ENCODE results near the gene ADAMTSL1. TPM values are rescaled to one million over a fixed set of nuclear protein-coding genes. Genes with fewer than 3 reads are reported as not detected.

ADAMTSL1 gene
- total RNA-seq, 3 donors from 2014 or later = 3.6 to 7.5 (median 4.2) TPM

DNA sequence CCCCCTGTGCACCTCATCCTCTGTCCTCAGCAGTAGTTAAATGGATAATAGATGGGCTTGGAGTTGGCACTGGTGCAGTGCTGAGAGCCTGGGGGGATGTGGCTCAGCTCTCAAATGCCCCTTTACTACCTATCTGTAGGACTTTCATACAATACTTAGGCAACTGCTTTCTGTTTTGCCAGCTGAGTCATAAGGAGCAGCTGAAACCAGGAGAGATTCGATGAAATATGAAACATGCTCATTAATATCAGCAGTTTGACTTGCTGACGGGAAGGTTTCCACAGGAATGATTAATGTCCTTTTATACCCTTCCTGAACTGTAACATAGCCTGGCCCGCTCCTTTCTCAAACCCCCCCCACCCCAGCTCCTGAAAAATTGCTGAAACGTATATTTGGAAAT, 416.4 kb downstream of the ADAMTSL1 start:
- TF ChIP-seq POLR2AphosphoS5 (IDR thresholded peaks at IDR 0.05) (no peak), POLR2A (IDR thresholded peaks at IDR 0.05) (no peak)
- H3K9me3 ChIP-seq = peaks cover 4 to 9% of the 10 kb centered on the region in 2 donors
- DNase-seq (ENCODE audit: low spot score in 2 of 2) = no peak
- H3K36me3 ChIP-seq = no peaks in the 10 kb centered on the region
- no peak overlapping the region for H3K27ac ChIP-seq
- intact Hi-C loops (cut with DNase I; ENCODE audit: low total_unique reads) = no loop called here
- no peaks in the 10 kb centered on the region for H3K4me1 ChIP-seq
- H3K4me3 ChIP-seq = no peak overlapping the region
- no peaks in the 10 kb centered on the region for H3K27me3 ChIP-seq

- Histone ChIP-seq H3K27me3 (no peaks in the 10 kb centered on the region), H3K27ac (no peak overlapping the region), H3K36me3 (no peaks in the 10 kb centered on the region), H3K9me3 (peaks cover 20 to 26% of the 10 kb centered on the region in 2 donors), H3K4me3 (no peak overlapping the region), H3K4me1 (no peaks in the 10 kb centered on the region)
- TF ChIP-seq, protein P1, sequence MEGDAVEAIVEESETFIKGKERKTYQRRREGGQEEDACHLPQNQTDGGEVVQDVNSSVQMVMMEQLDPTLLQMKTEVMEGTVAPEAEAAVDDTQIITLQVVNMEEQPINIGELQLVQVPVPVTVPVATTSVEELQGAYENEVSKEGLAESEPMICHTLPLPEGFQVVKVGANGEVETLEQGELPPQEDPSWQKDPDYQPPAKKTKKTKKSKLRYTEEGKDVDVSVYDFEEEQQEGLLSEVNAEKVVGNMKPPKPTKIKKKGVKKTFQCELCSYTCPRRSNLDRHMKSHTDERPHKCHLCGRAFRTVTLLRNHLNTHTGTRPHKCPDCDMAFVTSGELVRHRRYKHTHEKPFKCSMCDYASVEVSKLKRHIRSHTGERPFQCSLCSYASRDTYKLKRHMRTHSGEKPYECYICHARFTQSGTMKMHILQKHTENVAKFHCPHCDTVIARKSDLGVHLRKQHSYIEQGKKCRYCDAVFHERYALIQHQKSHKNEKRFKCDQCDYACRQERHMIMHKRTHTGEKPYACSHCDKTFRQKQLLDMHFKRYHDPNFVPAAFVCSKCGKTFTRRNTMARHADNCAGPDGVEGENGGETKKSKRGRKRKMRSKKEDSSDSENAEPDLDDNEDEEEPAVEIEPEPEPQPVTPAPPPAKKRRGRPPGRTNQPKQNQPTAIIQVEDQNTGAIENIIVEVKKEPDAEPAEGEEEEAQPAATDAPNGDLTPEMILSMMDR (IDR thresholded peaks at IDR 0.05) = no peak
- DNase-seq (ENCODE audit: low spot score in 2 of 2) = no peak
- intact Hi-C loops (cut with DNase I; ENCODE audit: low total_unique reads) = no loop called here
Observed at GRCh38 chr9:18891946-18892670, 418.2 kb downstream of the ADAMTSL1 start.

GRCh38 chr9:18893046-18893445, 419.1 kb downstream of the ADAMTSL1 start:
- no peaks in the 10 kb centered on the region for H3K27me3 ChIP-seq
- H3K36me3 ChIP-seq = no peaks in the 10 kb centered on the region

DNA sequence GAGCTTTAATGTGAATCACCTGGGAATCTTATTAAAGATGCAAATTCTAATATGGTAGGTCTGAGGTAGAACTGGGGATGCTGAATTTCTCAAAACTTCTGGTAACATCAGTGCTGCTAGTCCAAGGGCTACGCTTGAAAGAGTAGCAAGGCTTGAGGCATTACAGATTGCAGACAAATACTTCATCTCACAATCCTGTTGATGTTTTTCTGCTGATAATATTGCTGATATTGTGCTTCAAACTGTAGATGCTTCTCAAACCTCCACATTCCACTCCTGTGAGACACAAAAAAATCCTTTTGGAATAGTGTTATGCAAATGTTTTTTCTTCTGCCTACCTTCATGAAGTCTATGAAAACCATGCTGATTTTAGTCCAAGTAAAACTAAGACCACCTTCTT, 419.5 kb downstream of the ADAMTSL1 start:
- H3K27me3 ChIP-seq = no peaks in the 10 kb centered on the region
- peaks cover 20 to 26% of the 10 kb centered on the region in 2 donors for H3K9me3 ChIP-seq
- no peak for DNase-seq (ENCODE audit: low spot score in 2 of 2)
- intact Hi-C loops (cut with DNase I; ENCODE audit: low total_unique reads) = no loop called here
- no peaks in the 10 kb centered on the region for H3K4me1 ChIP-seq
- H3K36me3 ChIP-seq = no peaks in the 10 kb centered on the region
- TF ChIP-seq, protein P1 (IDR thresholded peaks at IDR 0.05) = no peak
- TF ChIP-seq POLR2A (IDR thresholded peaks at IDR 0.05) = no peak
- TF ChIP-seq POLR2AphosphoS5 (IDR thresholded peaks at IDR 0.05) = no peak
- H3K4me3 ChIP-seq = no peak overlapping the region
- no peak overlapping the region for H3K27ac ChIP-seq

More at GRCh38 chr9:18893046-18893445, 419.1 kb downstream of the ADAMTSL1 start:
- no peak overlapping the region for H3K4me3 ChIP-seq
- no peaks in the 10 kb centered on the region for H3K4me1 ChIP-seq
- no peak for DNase-seq (ENCODE audit: low spot score in 2 of 2)
- intact Hi-C loops (cut with DNase I; ENCODE audit: low total_unique reads) = no loop called here
- H3K27ac ChIP-seq = no peak overlapping the region
- TF ChIP-seq POLR2A (IDR thresholded peaks at IDR 0.05) (no peak), POLR2AphosphoS5 (IDR thresholded peaks at IDR 0.05) (no peak)
- TF ChIP-seq, protein P1 (IDR thresholded peaks at IDR 0.05) = no peak
- peaks cover 20 to 26% of the 10 kb centered on the region in 2 donors for H3K9me3 ChIP-seq

DNA sequence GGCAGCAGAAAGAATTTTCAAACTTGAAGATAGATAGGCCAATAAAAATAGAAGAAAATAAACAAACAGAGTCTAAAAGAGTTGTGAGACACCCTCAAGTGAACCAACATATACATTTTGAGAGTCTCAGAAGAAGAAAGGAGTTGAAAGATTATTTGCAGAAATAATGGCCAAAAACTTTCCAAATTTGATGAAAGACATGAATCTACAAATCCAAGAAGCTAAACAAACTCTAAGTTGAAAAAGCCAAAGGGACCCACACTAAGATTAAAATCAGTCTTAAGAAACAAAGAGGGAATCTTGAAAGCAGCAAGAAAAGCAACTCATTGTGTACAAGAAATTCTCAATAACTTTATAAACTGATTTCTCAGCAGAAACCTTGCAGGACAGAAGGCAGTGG, 422.1 kb downstream of the ADAMTSL1 start:
- no peak overlapping the region for H3K4me3 ChIP-seq
- H3K36me3 ChIP-seq = no peaks in the 10 kb centered on the region
- no peak for DNase-seq (ENCODE audit: low spot score in 2 of 2)
- intact Hi-C loops (cut with DNase I; ENCODE audit: low total_unique reads) = no loop called here
- H3K27ac ChIP-seq = no peak overlapping the region
- H3K27me3 ChIP-seq = no peaks in the 10 kb centered on the region
- H3K9me3 ChIP-seq = peaks cover 20 to 33% of the 10 kb centered on the region in 2 donors
- H3K4me1 ChIP-seq = no peaks in the 10 kb centered on the region
- TF ChIP-seq POLR2AphosphoS5 (IDR thresholded peaks at IDR 0.05) = no peak
- TF ChIP-seq, protein P1 (IDR thresholded peaks at IDR 0.05) = no peak
- TF ChIP-seq POLR2A (IDR thresholded peaks at IDR 0.05) = no peak
